ENCODE results near the gene DDX25. TPM values are rescaled to one million over a fixed set of nuclear protein-coding genes. Genes with fewer than 3 reads are reported as not detected.

Gene DDX25
- total and polyA plus RNA-seq, 10 of the 15 experiments (the other 5 are each of a cell fraction or from before 2014, with no cell fraction given), result 0.05 TPM; not detected in 9

DNA sequence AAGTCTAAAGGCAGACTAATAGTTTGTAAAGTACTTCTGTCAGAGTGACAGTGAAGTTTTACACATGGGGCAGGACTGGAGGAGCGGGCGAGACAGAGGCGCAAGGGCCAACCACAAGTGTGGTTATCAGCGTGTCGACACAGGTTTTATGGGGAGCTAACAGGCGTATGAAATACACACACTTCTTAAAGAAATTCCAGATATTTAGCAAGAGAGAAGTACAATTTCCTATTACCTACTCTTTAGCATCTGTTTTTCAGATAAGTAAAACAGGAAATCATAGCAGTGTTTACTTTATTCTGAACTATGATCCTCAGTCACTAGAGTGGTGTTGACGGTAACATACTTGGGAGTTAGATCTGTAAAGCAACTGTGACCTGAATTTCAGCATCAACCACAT, 64.0 kb downstream of the DDX25 start:
- H3K27ac ChIP-seq (ENCODE audit: control insufficient read depth, insufficient read depth), result no peak overlapping the region
- no peak overlapping the region for H3K4me2 ChIP-seq (ENCODE audit: control insufficient read depth, insufficient read depth)
- ChIA-PET SMC1A (ENCODE audit: uncharacterized antibody, unreplicated experiment) (interaction anchor here (0.7 kb wide), 1 partner anchor 86 kb away, joined by 3 read pairs; no protein-coding TSS in a partner anchor), CTCF (interaction anchor here (0.9 to 1.4 kb wide), 4 partner anchors 31 to 93 kb away, joined by 3 to 4 read pairs (median 3); no protein-coding TSS in a partner anchor), POLR2A (no interaction called here), RAD21 (ENCODE audit: unreplicated experiment) (interaction anchor here (1.6 kb wide), 1 partner anchor 89 kb away, joined by 4 read pairs; no protein-coding TSS in a partner anchor)
- H3K79me2 ChIP-seq (ENCODE audit: control insufficient read depth, insufficient read depth, low read length), result no peaks in the 10 kb centered on the region
- no peaks in the 10 kb centered on the region for H3K36me3 ChIP-seq (ENCODE audit: control insufficient read depth in 2 of 2, insufficient read depth in 2 of 2, low read length in 1 of 2)
- peaks cover under 1% of the 10 kb centered on the region; the same call in 1 of the 3 replicates for H3K9me3 ChIP-seq (replicated peaks; ENCODE audit: control insufficient read depth, insufficient read depth, low read length)
- no peak overlapping the region for H2AFZ ChIP-seq (ENCODE audit: control insufficient read depth, low read depth, low read length)
- no peaks in the 10 kb centered on the region for H3K27me3 ChIP-seq (replicated peaks in 1 of 2; ENCODE audit: control insufficient read depth in 2 of 2, insufficient read depth in 2 of 2, low read length in 1 of 2)
- WGBS (ENCODE audit: insufficient coverage, insufficient replicate concordance, low lambda C conversion rate, missing lambda C conversion rate), result 23% methylated on average over 7 of the region's 7 CpGs
- H3K4me3 ChIP-seq, result no peak overlapping the region
- H3K9ac ChIP-seq (ENCODE audit: control insufficient read depth, insufficient read depth, low read length), result no peak overlapping the region
- no TSS peak for BruUV-seq (replicated peaks)
- TF ChIP-seq, protein P1, sequence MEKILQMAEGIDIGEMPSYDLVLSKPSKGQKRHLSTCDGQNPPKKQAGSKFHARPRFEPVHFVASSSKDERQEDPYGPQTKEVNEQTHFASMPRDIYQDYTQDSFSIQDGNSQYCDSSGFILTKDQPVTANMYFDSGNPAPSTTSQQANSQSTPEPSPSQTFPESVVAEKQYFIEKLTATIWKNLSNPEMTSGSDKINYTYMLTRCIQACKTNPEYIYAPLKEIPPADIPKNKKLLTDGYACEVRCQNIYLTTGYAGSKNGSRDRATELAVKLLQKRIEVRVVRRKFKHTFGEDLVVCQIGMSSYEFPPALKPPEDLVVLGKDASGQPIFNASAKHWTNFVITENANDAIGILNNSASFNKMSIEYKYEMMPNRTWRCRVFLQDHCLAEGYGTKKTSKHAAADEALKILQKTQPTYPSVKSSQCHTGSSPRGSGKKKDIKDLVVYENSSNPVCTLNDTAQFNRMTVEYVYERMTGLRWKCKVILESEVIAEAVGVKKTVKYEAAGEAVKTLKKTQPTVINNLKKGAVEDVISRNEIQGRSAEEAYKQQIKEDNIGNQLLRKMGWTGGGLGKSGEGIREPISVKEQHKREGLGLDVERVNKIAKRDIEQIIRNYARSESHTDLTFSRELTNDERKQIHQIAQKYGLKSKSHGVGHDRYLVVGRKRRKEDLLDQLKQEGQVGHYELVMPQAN (conservative IDR thresholded peaks at IDR 0.05), result no peak
- no peak for TF ChIP-seq BACH1 (IDR thresholded peaks at IDR 0.05; ENCODE audit: borderline replicate concordance)
- TF ChIP-seq SIX5 (IDR thresholded peaks at IDR 0.05; ENCODE audit: low read depth, low read length, severe bottlenecking), result no peak
- no peak for TF ChIP-seq SP1 (IDR thresholded peaks at IDR 0.05; ENCODE audit: low read depth, low read length)
- TF ChIP-seq ZNF622 (IDR thresholded peaks at IDR 0.05), result no peak
- TF ChIP-seq TBL1XR1 (IDR thresholded peaks at IDR 0.05; ENCODE audit: low read depth, low read length), result no peak
- no peak for TF ChIP-seq KDM1A (IDR thresholded peaks at IDR 0.05; ENCODE audit: borderline replicate concordance)
- TF ChIP-seq, protein P2, sequence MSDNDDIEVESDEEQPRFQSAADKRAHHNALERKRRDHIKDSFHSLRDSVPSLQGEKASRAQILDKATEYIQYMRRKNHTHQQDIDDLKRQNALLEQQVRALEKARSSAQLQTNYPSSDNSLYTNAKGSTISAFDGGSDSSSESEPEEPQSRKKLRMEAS (IDR thresholded peaks at IDR 0.05; ENCODE audit: low read depth, low read length), result no peak
- TF ChIP-seq MXI1 (IDR thresholded peaks at IDR 0.05; ENCODE audit: low read depth, low read length), result no peak
- no peak for TF ChIP-seq SPI1 (IDR thresholded peaks at IDR 0.05; ENCODE audit: borderline replicate concordance, insufficient read depth, low read depth, low read length)
- no peak for TF ChIP-seq JUNB (IDR thresholded peaks at IDR 0.05)
- no peak for TF ChIP-seq SUPT20H (IDR thresholded peaks at IDR 0.05; ENCODE audit: borderline replicate concordance, control insufficient read depth, low read depth, low read length)
- no peaks in the 10 kb centered on the region for H3K4me1 ChIP-seq (ENCODE audit: control insufficient read depth, insufficient read depth, low read length)
- in situ Hi-C loops (cut with MboI), result no loop called here
- intact Hi-C loops (cut with micrococcal nuclease; ENCODE audit: unreplicated experiment), result no loop called here
- H4K20me1 ChIP-seq (ENCODE audit: control insufficient read depth, insufficient read depth), result no peaks in the 10 kb centered on the region
- FAIRE-seq (no peak), DNase-seq (ENCODE audit: low read depth, low spot score) (no peak), ATAC-seq (peak; percentile 60)

Measured in GM12878 (cell line).